ENCODE results near the gene IGLL5.

IGLL5 gene

GRCh38 chr22:22865311-22866072, 22.1 kb upstream of the IGLL5 start:
- no peak for DNase-seq

GRCh38 chr22:22866381-22867111, 21.1 kb upstream of the IGLL5 start:
- no peak for DNase-seq

GRCh38 chr22:22867996-22868715, 19.5 kb upstream of the IGLL5 start:
- no peak for DNase-seq

- DNase-seq, result no peak
Observed at GRCh38 chr22:22870577-22871404, 16.8 kb upstream of the IGLL5 start.

- DNase-seq, result no peak
Observed at GRCh38 chr22:22871536-22872278, 15.9 kb upstream of the IGLL5 start.

- DNase-seq, result no peak
Observed at GRCh38 chr22:22872722-22873708, 14.6 kb upstream of the IGLL5 start.

- DNase-seq, result peak in 1 of 2 donors; percentile 9
Observed at GRCh38 chr22:22877523-22878210, 9.9 kb upstream of the IGLL5 start.

- DNase-seq, result no peak
Observed at GRCh38 chr22:22878211-22878570, 9.4 kb upstream of the IGLL5 start.

- DNase-seq, result no peak
Observed at GRCh38 chr22:22878801-22879674, 8.6 kb upstream of the IGLL5 start.

GRCh38 chr22:22879675-22880155, 7.9 kb upstream of the IGLL5 start:
- DNase-seq, result no peak

GRCh38 chr22:22880645-22881044, 7.0 kb upstream of the IGLL5 start:
- DNase-seq, result no peak

GRCh38 chr22:22881116-22882000, 6.3 kb upstream of the IGLL5 start:
- DNase-seq, result no peak

- no peak for DNase-seq
Observed at GRCh38 chr22:22882033-22882717, 5.4 kb upstream of the IGLL5 start.

- no peak for DNase-seq
Observed at GRCh38 chr22:22883090-22883727, 4.4 kb upstream of the IGLL5 start.

- DNase-seq, result peak; percentile 8 to 31
Observed at GRCh38 chr22:22884010-22884887, 3.4 kb upstream of the IGLL5 start.

Data from hippocampal formation (tissue), 2 donors.